GM12878 (cell line): ENCODE measurements around the gene PTPN2. TPM values are rescaled to one million over a fixed set of nuclear protein-coding genes. Genes with fewer than 3 reads are reported as not detected.

ENCODE experiments used
- ATAC-seq: fragments of 200-7000 bp; cut with Tn5 transposase; 3 replicates; pipeline ENCODE4 v1.9.1; 2020; ENCODE audit warnings: mild to moderate bottlenecking, moderate library complexity
- BruUV-seq: library from RNA; stranded (reverse); fragments of 400-500 nt; replicated peaks from 2 replicates; lab custom pipeline; 2021; lab: Mats Ljungman, UMichigan
- CTCF ChIA-PET: fragments of 300-600 bp; sonication (Branson Sonifier 250); formaldehyde crosslinking; extraction: SDS; loops from one replicate; lab custom pipeline; 2021; ENCODE audit warnings: inconsistent platforms; lab: Yijun Ruan, JAX
- POLR2A ChIA-PET: fragments of 350-600 bp; formaldehyde crosslinking; extraction: SDS; loops from one replicate; lab custom pipeline; 2021; ENCODE audit warnings: inconsistent platforms; lab: Charles Lee
- RAD21 ChIA-PET: fragments of 300-600 bp; sonication (Branson Sonifier 250); formaldehyde crosslinking; loops from one replicate; lab custom pipeline; 2023; ENCODE audit warnings: antibody characterized with exemption; ENCODE audit not compliant: unreplicated experiment; lab: Charles Lee
- SMC1A ChIA-PET: fragments of 300-600 bp; sonication (Branson Sonifier 250); formaldehyde crosslinking; loops from one replicate; lab custom pipeline; 2023; ENCODE audit not compliant: unreplicated experiment, uncharacterized antibody; lab: Charles Lee
- DNase-seq: peaks from one replicate; pipeline ENCODE4 v3.0.0-alpha.2; 2011; ENCODE audit warnings: low read depth, low spot score
- FAIRE-seq: peaks from 3 replicates; lab custom pipeline; 2011; peaks lifted over from hg19 to GRCh38; lab: Jason Lieb, UNC
- H2AFZ ChIP-seq: 2 replicates; pipeline ENCODE4 v1.6.0; 2011; ENCODE audit warnings: low read depth, low read length, control low read depth; ENCODE audit not compliant: control insufficient read depth
- H3K27ac ChIP-seq: 2 replicates; pipeline ENCODE4 v1.5.1; 2011; ENCODE audit warnings: control low read depth; ENCODE audit not compliant: control insufficient read depth, insufficient read depth
- H3K27me3 ChIP-seq, 2 experiments: replicated peaks in 1 of 2; 2 replicates each; pipeline versions ENCODE4 v1.6.0 to v1.6.1; 2011; ENCODE audit warnings: low read length in 1 of 2; ENCODE audit not compliant: control insufficient read depth in 2 of 2, insufficient read depth in 2 of 2
- H3K36me3 ChIP-seq, 2 experiments: 2 replicates each; pipeline ENCODE4 v1.5.1; 2011; ENCODE audit warnings: low read length in 1 of 2; ENCODE audit not compliant: control insufficient read depth in 2 of 2, insufficient read depth in 2 of 2
- H3K4me1 ChIP-seq: 2 replicates; pipeline ENCODE4 v1.6.1; 2011; ENCODE audit warnings: mild to moderate bottlenecking, low read length, moderate library complexity, mixed read lengths; ENCODE audit not compliant: control insufficient read depth, insufficient read depth
- H3K4me2 ChIP-seq: 2 replicates; pipeline ENCODE4 v1.6.0; 2011; ENCODE audit warnings: control low read depth; ENCODE audit not compliant: control insufficient read depth, insufficient read depth
- H3K4me3 ChIP-seq: fragments of 200-600 bp; sonication (generic); 2 replicates; pipeline ENCODE4 v1.5.1; 2016
- H3K79me2 ChIP-seq: 2 replicates; pipeline ENCODE4 v1.6.0; 2011; ENCODE audit warnings: low read length; ENCODE audit not compliant: control insufficient read depth, insufficient read depth
- H3K9ac ChIP-seq: 2 replicates; pipeline ENCODE4 v1.8.0; 2011; ENCODE audit warnings: low read length, control low read depth, mixed read lengths; ENCODE audit not compliant: control insufficient read depth, insufficient read depth
- H3K9me3 ChIP-seq: replicated peaks from 3 replicates; pipeline ENCODE4 v1.5.1; 2011; ENCODE audit warnings: mild to moderate bottlenecking, low read length; ENCODE audit not compliant: control insufficient read depth, insufficient read depth
- H4K20me1 ChIP-seq: 2 replicates; pipeline ENCODE4 v1.6.0; 2011; ENCODE audit not compliant: control insufficient read depth, insufficient read depth
- ATF2 ChIP-seq: IDR thresholded peaks from 2 replicates; pipeline ENCODE4 v1.6.1; 2012; ENCODE audit warnings: low read length, inconsistent platforms
- BCLAF1 ChIP-seq: fragments of 450-650 bp; IDR thresholded peaks from 2 replicates; pipeline ENCODE4 v1.6.1; 2017; ENCODE audit warnings: antibody characterized with exemption, mild to moderate bottlenecking, moderate library complexity
- CBX5 ChIP-seq: sonication (generic); IDR thresholded peaks from 2 replicates; pipeline ENCODE4 v1.6.1; 2016; ENCODE audit warnings: low read depth, moderate library complexity, mild to moderate bottlenecking, inconsistent platforms
- EZH2 ChIP-seq: IDR thresholded peaks from 2 replicates; pipeline ENCODE4 v1.6.1; 2012; ENCODE audit warnings: low read depth, mild to moderate bottlenecking, control low read depth, inconsistent platforms, low read length, borderline replicate concordance; ENCODE audit not compliant: control insufficient read depth
- JUNB ChIP-seq: IDR thresholded peaks from 2 replicates; pipeline ENCODE4 v1.6.1; 2016; ENCODE audit warnings: antibody characterized with exemption, mild to moderate bottlenecking
- MEF2B ChIP-seq: fragments of 450-650 bp; IDR thresholded peaks from 2 replicates; pipeline ENCODE4 v1.6.1; 2018; ENCODE audit warnings: mild to moderate bottlenecking, moderate library complexity; ENCODE audit not compliant: partially characterized antibody, poor library complexity, severe bottlenecking
- SRF ChIP-seq, 2 experiments: IDR thresholded peaks; 2 replicates each; pipeline ENCODE4 v1.6.1; 2011; ENCODE audit warnings: low read depth in 2 of 2, low read length in 2 of 2, mild to moderate bottlenecking in 1 of 2, moderate library complexity in 1 of 2
- USF2 ChIP-seq: IDR thresholded peaks from 2 replicates; pipeline ENCODE4 v1.6.1; 2011; ENCODE audit warnings: low read depth, low read length, improper control_type of control experiment, borderline replicate concordance
- YY1 ChIP-seq: IDR thresholded peaks from 2 replicates; pipeline ENCODE4 v1.6.1; 2011; ENCODE audit warnings: low read depth, mild to moderate bottlenecking, low read length
- WGBS: methylation state at CpG from one replicate; pipeline ENCODE4 v1.1.6; 2016; ENCODE audit warnings: low lambda C conversion rate; ENCODE audit not compliant: insufficient replicate concordance, insufficient coverage; ENCODE audit errors: missing lambda C conversion rate; 5-methylcytosine and 5-hydroxymethylcytosine counted together
- in situ Hi-C: fragments of 300-500 bp; cut with MboI; formaldehyde crosslinking; loops from 9 replicates; pipeline ENCODE4 v1.14.3; 2018; ENCODE audit warnings: mixed read lengths
- intact Hi-C: fragments of 100-400 bp; cut with micrococcal nuclease; formaldehyde crosslinking; loops from one replicate; pipeline ENCODE4 v1.14.2; 2022; ENCODE audit not compliant: unreplicated experiment
- polyA plus RNA-seq, 11 experiments: library from polyadenylated mRNA; depleted of rRNA in 4 of 11; unstranded in 6 of 11; stranded (reverse) in 5 of 11; fragments of >200 nt; fragmentation: Nextera tagmentation in 4 of 11; fragmentation: Illumina TruSeq in 1 of 11; extraction: Ambion mirVana in 4 of 11; extraction: Trizol in 1 of 11; gene quantifications; 1 replicate in 1 of 11; 2 replicates in 10 of 11; pipeline versions ENCODE4 v1.2.1 to v1.2.3, GENCODE V29; 2011 to 2016; ENCODE audit warnings: inconsistent platforms in 2 of 11, missing spikeins in 2 of 11, low read depth in 1 of 11
- total RNA-seq, 4 experiments: library from RNA; depleted of rRNA in 3 of 4; stranded (reverse); fragments of >200 nt in 3 of 4; fragmentation: Illumina TruSeq in 1 of 4; extraction: Trizol in 1 of 4; gene quantifications; 2 replicates each; pipeline versions ENCODE4 v1.2.1 to v1.2.3, GENCODE V29; 2013 to 2021

Gene PTPN2
- total and polyA plus RNA-seq, 10 of the 15 experiments (the other 5 are each of a cell fraction or from before 2014, with no cell fraction given) = 46.5 to 86.7 (median 64.6) TPM

- no peak for TF ChIP-seq BCLAF1
- no peak for TF ChIP-seq MEF2B
- no peak for TF ChIP-seq JUNB
- TF ChIP-seq EZH2 = no peak
- TF ChIP-seq, all 136 proteins: peak for 0
These were observed 32.3 kb downstream of the PTPN2 start (continued) for GRCh38 chr18:12851716-12852115.

- Histone ChIP-seq H4K20me1 (no peaks in the 10 kb centered on the region), H3K79me2 (peaks cover 15% of the 10 kb centered on the region), H3K9ac (no peak overlapping the region), H3K4me2 (no peak overlapping the region), H3K27ac (no peak overlapping the region), H3K4me3 (no peak overlapping the region), H2AFZ (no peak overlapping the region), H3K36me3 (peaks cover 2 to 13% of the 10 kb centered on the region in 2 experiments), H3K4me1 (peaks cover 10% of the 10 kb centered on the region), H3K27me3 (no peaks in the 10 kb centered on the region), H3K9me3 (no peaks in the 10 kb centered on the region; the same call in 2 of the 3 replicates)
- ChIA-PET SMC1A (interaction anchor here (1.0 to 1.4 kb wide), 4 partner anchors 9 to 15 kb away, joined by 3 read pairs; no protein-coding TSS in a partner anchor), CTCF (interaction anchor here (0.9 to 2.2 kb wide), 2 partner anchors 31 to 36 kb away, joined by 3 to 7 read pairs; no protein-coding TSS in a partner anchor), RAD21 (no interaction called here), POLR2A (no interaction called here)
- no peak for FAIRE-seq
- TF ChIP-seq USF2 (no peak), SRF (IDR thresholded peaks at IDR 0.05; ENCODE audit: low read depth in 2 of 2, low read length in 2 of 2) (no peak), YY1 (no peak), CBX5 (no peak), ATF2 (no peak)
- 98% methylated on average over 2 of the region's 2 CpGs for WGBS
- BruUV-seq = no TSS peak
- intact Hi-C loops = no loop called here
- ATAC-seq = no peak
- in situ Hi-C loops = no loop called here
- no peak for DNase-seq
These were observed 34.5 kb downstream of the PTPN2 start for GRCh38 chr18:12849548-12849947.
